ENCODE results near the gene SEC16A.

The SEC16A gene

DNA sequence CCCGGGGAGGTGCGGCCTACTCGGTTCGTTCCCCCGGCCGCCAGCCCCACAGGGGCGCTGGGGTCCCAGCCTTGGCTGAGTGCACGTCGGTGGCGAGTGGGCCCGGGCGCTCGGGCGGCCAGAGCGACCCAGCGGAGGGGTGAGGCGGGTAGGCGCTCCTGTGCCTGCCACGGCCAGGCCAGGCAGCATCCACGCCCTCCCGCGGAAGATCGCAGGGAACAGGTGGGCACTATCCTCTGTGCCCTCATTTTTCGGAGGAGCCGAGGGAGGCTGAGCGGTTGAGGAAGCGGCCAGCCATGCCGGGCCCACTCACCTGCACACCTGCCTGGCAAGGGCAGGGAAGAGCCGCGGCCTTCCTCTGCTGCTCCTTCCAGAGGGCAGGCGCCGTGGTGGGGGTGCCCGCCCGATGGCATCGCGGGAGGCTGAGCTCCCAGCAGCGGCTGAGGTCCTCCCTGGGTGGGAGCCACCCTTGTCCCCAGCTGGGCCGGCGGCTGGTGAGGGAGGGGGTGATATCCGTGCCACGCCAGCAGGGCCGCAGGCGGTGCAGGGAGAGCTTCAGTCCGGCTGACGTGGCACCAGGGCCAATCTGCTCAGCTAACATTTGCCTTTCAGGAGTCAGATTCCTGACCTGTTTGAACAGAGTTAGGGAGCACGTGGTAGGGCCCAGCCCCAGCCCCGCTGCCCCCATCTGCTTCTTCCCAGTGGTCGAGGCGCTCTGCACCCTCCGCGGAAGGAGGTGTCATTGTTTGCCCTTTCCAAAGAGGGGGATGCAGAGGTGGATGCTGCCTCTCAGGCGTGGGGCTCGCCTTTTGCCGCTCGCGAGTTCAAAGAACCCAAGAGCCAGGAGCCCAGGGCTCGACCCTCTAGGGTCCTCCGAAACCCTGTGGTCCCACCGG lies 1.6 kb upstream of the SEC16A start:
- no peak for DNase-seq

GRCh38 chr9:136483589-136484152 lies 831 bp upstream of the SEC16A start:
- DNase-seq, result peak; percentile 85

DNA sequence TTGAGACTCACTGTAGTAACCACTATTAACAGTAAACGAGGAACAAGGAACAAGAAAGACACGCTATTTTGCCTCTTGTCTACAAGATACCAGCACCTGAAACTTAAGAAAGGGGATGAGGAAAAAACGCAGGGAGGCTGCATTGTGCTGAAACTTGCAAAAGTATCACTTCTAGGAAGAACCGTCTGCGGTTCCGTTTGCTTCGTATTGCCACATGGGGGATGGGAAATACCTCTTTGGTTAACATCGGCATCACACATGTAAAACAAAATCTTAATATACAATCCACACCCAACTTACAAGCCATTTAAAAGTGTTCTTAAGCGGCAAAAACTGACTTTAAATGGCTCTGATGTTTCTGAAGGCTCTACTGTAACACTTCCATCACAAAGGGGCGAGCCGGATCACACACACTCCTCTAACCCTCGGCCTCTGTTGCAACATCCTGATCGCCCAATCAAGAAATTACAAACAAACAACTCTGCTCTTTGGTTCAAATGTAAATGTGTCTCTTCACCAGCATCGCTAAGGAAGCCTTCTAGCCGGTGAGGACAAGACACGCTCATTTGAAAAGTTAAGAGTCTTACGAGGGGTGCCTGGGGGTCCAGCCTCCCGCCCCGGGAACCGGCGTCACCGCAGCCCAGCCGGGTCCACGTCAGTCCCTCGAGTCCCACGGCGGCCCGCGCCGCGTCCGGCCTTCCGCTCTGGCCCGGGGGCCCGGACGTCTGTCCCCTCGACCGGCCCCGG lies 621 bp downstream of the SEC16A start:
- DNase-seq, result peak; percentile 6

GRCh38 chr9:136481558-136481957 lies 1.3 kb downstream of the SEC16A start:
- no peak for DNase-seq

- no peak for DNase-seq
Measured at GRCh38 chr9:136476369-136477150, 6.3 kb downstream of the SEC16A start.

DNA sequence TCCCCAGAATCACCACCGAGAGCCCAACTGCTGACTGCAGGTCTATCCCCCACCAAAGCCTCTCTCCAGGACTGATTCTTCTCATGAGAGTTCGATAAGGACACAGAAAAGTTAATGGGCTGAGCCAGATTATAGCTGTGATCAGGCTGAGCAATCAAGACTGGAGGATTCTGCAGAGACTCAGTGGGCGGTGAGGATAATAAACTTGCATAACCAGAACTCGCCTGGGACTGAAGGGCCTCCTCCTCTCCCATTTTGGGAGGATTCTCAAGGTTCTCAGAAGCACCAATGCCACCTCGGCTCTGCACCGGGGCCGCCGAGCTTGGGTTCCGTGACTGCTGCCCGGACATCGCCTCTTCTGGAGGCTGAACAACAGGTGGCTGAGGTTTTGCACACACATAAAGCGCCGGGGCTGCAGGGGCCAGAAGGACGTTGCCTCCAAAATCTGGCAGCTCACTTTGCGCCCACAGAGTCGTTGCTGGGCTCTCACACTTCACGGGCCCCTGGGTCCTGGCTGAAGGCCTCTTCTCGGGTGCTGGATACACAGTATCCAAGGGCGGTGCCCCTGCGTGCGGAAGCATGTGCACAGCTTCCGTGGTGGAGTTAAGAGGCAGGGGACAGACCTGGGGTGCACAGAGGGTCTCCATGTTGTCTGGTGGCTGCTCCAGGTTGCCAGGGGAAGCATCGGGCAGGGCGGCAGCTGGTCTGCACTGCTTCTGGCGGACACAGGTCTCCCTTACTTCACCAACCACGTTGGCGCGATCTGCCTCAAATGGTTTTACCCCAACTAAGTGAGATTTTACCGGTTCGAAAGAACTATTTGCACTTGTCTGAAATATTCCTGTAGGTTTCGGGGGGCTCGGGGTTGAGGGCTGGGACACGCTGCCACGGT lies 7.6 kb downstream of the SEC16A start:
- DNase-seq, result no peak

DNA sequence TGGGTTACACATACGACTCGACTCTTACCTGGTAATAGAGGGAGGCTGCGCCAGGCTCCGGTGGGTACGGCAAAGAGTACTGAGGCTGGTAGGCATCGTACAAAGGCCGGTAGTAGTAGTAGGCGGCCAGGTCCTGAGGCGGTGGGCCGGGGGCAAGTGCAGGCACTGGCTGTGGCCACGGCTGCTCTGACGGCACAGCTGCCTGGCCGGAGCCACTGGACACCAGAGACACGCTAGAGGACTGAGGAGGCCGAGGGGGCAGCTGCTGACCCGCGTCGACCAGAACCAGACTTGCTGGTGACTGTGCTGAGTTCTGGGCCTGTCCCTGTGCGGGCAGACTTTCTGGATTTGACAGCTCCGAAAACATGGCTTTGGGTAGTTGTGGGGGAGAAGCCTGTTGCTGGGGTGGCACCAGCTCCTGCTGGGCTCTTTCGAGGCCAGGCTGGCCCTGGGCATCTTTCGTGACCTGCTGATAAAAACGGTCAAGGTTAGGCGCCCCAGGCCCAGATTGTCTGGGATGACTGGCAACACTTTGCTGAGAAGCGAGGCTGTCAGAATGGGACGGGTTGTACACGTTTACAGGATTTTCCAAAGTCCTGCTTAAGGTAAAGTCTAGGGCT lies 8.7 kb downstream of the SEC16A start:
- no peak for DNase-seq

DNA sequence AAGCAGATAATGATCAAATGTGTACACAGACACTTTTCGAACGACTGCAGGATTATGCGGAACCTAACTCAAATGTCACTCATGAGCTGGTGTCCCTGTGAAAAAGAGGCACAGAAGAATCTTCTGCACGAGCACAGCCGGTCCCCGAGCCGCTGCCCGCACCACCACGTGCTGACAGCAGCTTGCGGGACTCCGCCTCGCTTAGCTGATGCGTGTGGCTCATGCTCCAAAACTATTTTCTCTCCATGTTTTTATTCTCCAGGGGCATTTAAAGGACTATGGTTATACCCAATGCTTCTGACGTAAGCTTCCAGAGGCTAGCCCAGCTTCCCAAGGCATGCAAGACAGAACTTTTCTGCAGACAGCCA lies 9.5 kb downstream of the SEC16A start:
- no peak for DNase-seq

DNA sequence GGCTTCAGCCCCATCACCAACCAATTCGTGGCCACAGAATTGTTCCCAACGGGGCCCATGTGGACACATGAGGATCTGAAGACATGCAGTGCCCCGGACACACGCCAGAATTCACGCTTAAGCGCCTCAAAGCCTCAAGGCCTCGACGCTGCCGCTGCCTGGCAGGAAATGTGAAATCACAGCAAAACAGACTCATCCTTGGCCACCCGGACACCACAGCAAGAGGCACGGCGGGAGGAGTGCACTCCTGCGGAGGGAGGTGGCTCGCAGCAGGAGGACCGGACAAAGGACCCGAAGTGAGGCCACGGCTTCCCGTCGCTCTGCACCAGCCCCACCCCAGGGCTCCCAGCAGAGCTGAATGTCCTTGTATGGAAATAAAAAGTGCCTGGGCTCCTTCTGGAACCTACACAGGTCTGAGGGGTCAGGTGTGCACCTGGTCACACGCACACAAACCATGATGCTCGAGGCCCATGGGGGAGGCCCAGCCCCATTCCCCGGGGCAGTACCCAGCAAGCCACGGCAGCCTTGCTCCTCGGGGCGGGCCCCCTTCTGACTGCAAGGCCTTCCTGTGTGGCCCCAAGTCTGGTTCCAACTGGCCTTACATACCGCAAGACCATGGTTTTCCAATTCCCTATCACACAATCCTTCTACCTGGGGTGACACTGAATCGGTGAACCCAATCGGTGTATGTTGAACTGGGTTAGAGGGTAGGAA lies 10.0 kb downstream of the SEC16A start:
- DNase-seq, result no peak

DNA sequence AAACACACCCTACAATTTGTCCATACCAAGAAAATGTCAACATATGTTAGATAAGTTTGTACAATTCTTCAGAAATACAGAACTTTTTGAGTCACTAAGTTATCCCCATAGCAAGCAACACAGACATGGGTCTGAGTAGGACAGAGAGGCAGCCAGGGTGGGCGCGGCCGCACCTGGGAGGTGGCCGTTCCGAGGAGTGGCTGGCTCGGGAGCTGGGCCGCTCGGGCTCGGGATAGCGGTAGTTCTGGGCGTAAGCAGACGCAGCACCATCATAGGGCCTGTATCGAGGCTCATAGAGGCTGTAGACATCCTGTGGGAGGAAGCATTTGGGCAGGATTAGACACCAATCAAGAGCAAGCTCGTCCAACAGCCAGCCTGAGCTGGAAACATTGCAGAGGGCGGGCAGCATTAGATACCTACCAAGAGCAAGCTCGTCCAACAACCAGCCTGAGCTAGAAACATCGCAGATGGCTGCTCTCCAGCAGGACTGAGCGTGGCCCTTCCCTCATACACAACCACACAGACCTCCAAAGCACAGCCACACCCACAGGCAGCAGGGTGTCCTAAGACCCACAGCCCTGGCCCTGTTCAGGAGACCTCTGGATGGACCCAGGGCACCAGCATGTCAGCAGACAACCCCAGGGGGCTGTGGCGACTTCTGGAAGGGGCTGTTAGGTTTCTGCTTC lies 10.9 kb downstream of the SEC16A start:
- no peak for DNase-seq

DNA sequence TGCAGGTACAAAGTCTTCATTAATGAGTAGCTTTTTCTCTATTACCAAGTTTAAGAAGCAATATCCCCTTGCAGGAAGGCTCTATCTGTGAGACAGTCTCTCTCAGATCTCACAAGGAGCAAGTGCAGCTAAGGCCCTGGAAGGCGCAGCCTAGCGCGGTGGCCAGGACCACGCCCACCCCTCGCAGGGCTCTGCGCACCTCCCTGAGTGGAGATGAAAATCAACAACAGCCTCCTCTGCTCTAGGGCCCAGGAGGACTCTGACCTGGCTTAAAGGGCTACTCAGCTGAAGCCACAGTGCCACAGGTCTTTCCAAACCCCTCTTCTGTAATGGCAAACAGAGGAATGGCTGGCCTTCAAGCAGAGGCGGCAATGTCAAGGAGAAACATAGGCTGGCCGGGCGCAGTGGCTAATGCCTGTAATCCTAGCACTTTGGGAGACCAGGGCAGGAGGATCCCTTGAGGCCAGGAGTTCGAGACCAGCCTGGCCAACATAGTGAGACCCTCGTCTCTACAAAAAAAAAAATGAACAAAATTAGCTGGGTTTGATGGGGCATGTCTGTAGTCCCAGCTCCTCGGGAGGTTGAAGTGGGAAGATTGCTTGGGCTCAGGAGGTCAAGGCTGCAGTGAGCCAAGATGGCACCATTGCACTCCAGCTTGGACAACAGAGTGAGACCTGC lies 11.9 kb downstream of the SEC16A start:
- no peak for DNase-seq

DNA sequence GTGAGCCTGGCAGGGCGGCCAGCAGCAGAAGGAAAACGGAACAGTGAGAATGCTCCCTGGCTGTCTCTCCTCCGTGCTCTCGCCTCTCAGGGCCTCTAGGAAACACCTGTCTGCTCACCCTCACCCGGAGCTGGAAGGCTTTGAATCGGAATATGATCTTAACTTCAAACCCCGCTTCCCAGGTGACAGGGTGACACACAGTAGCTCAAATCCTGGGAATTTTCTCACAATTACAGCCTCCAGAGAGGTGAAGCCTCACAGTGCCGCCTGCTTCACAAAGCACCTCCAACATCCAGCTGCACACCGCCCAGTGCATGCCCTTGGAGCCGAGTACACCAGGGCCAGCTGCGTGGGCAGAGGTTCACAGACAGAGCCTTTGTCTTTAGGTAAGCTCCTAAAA lies 12.5 kb downstream of the SEC16A start:
- no peak for DNase-seq

- no peak for DNase-seq
Measured at GRCh38 chr9:136467766-136468165, 15.1 kb downstream of the SEC16A start.

DNA sequence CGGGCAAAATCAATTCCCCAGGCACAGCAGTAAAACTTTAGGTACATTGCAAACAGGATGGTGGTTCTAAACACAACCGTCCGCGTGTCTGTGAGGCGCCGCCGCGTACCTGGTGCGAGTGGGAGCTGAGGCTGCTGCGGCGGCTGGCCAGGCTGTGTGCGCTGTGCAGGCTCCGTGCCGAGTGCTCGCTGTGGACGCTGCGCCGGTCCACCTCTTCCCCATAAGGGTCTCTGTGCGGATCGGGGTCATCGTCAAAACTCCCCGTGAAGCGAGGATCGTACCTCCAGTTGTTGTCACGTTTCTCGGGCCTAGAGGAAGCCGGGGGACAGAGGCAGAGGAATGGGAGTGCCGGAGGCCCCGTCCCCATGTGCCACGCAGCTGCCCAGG lies 16.7 kb downstream of the SEC16A start:
- no peak for DNase-seq

- no peak for DNase-seq
Measured at GRCh38 chr9:136465500-136466154, 17.2 kb downstream of the SEC16A start.

- DNase-seq, result no peak
Measured at GRCh38 chr9:136464241-136464640, 18.6 kb downstream of the SEC16A start.

- no peak for DNase-seq
Measured at GRCh38 chr9:136463578-136463977, 19.3 kb downstream of the SEC16A start.

- no peak for DNase-seq
Measured at GRCh38 chr9:136462664-136463063, 20.2 kb downstream of the SEC16A start.

GRCh38 chr9:136460772-136461325 lies 22.0 kb downstream of the SEC16A start:
- DNase-seq, result no peak
